Stimulated activated CD8-positive, alpha-beta memory T cell treated with anti-CD3 and anti-CD28 coated beads, Interleukin-15, amount 100 ng/mL, for 48 hours (primary cell): ENCODE measurements around the gene CLDN9.
A peak's percentile ranks its signal among the peaks of the same experiment; 100 is the strongest.

Source experiments
- DNase-seq, 2 donors: peaks; one replicate each; pipeline ENCODE4 v3.0.0-alpha.2; 2020; ENCODE audit warnings: low read depth in 2 of 2

The CLDN9 gene

GRCh38 chr16:2992383-2993081, 20.2 kb upstream of the CLDN9 start:
- no peak for DNase-seq

- no peak for DNase-seq
Observed at GRCh38 chr16:2996298-2996697, 16.4 kb upstream of the CLDN9 start.

- no peak for DNase-seq
Observed at GRCh38 chr16:2999929-3000328, 12.8 kb upstream of the CLDN9 start.

GRCh38 chr16:3000540-3000939, 12.2 kb upstream of the CLDN9 start:
- DNase-seq = no peak

- no peak for DNase-seq
Observed at GRCh38 chr16:3001316-3001715, 11.4 kb upstream of the CLDN9 start.

GRCh38 chr16:3003582-3004270, 9.0 kb upstream of the CLDN9 start:
- DNase-seq = peak; percentile 95 to 98

- no peak for DNase-seq
Observed at GRCh38 chr16:3004319-3004718, 8.4 kb upstream of the CLDN9 start.

GRCh38 chr16:3004781-3005284, 7.9 kb upstream of the CLDN9 start:
- no peak for DNase-seq

GRCh38 chr16:3007059-3007956, 5.4 kb upstream of the CLDN9 start:
- DNase-seq = no peak

GRCh38 chr16:3007957-3008689, 4.6 kb upstream of the CLDN9 start:
- no peak for DNase-seq

- no peak for DNase-seq
Observed at GRCh38 chr16:3008690-3009037, 4.1 kb upstream of the CLDN9 start.

- DNase-seq = no peak
Observed at GRCh38 chr16:3009568-3010390, 2.9 kb upstream of the CLDN9 start.

- no peak for DNase-seq
Observed at GRCh38 chr16:3010510-3010909, 2.2 kb upstream of the CLDN9 start.

GRCh38 chr16:3012246-3012645, 477 bp upstream of the CLDN9 start:
- no peak for DNase-seq

- DNase-seq = no peak
Observed at GRCh38 chr16:3013491-3013951, 798 bp downstream of the CLDN9 start.

GRCh38 chr16:3013998-3014690, 1.4 kb downstream of the CLDN9 start:
- DNase-seq = no peak

GRCh38 chr16:3014971-3015370, 2.2 kb downstream of the CLDN9 start:
- DNase-seq = no peak

- DNase-seq = no peak
Observed at GRCh38 chr16:3015865-3016521, 3.3 kb downstream of the CLDN9 start.

- no peak for DNase-seq
Observed at GRCh38 chr16:3017344-3017743, 4.6 kb downstream of the CLDN9 start.
